H1 (cell line): Measurements from ENCODE around the gene ARID1B.

Experiments
- CHD1 ChIP-seq: IDR thresholded peaks from 2 replicates; pipeline ENCODE4 v1.6.1; 2012; ENCODE audit warnings: low read depth, low read length, improper control_type of control experiment
- CTCF ChIP-seq, 3 experiments: IDR thresholded peaks; 1 replicate in 2 of 3; 2 replicates in 1 of 3; pipeline versions ENCODE4 v1.5.1 to v1.6.1; 2011; ENCODE audit warnings: low read length in 3 of 3, mild to moderate bottlenecking in 3 of 3, inconsistent platforms in 2 of 3, low read depth in 1 of 3, moderate library complexity in 1 of 3; ENCODE audit not compliant: insufficient read depth in 1 of 3; ENCODE audit errors: control extremely low read depth in 1 of 3
- E2F6 ChIP-seq: IDR thresholded peaks from 2 replicates; pipeline ENCODE4 v1.6.1; 2012; ENCODE audit warnings: inconsistent platforms
- EZH2 ChIP-seq: fragments of 200-600 bp; sonication (generic); IDR thresholded peaks from 2 replicates; pipeline ENCODE4 v1.7.1; 2012; ENCODE audit warnings: low read depth, mild to moderate bottlenecking, moderate library complexity, low read length, inconsistent platforms; ENCODE audit not compliant: severe bottlenecking
- FOSL1 ChIP-seq: IDR thresholded peaks from 2 replicates; pipeline ENCODE4 v1.6.1; 2011; ENCODE audit warnings: mild to moderate bottlenecking, low read depth, low read length, moderate library complexity; ENCODE audit not compliant: insufficient read depth
- JUN ChIP-seq: IDR thresholded peaks from 2 replicates; pipeline ENCODE4 v1.6.1; 2011; ENCODE audit warnings: low read depth, mild to moderate bottlenecking, improper control_type of control experiment, low read length
- MAX ChIP-seq: IDR thresholded peaks from 2 replicates; pipeline ENCODE4 v1.6.1; 2012; ENCODE audit warnings: inconsistent platforms
- POLR2A ChIP-seq, 2 experiments: IDR thresholded peaks; 1 replicate in 1 of 2; 2 replicates in 1 of 2; pipeline ENCODE4 v1.6.1; 2011; ENCODE audit warnings: low read depth in 2 of 2, low read length in 2 of 2, mild to moderate bottlenecking in 2 of 2; ENCODE audit errors: control extremely low read depth in 1 of 2
- SP1 ChIP-seq: IDR thresholded peaks from 2 replicates; pipeline ENCODE4 v1.6.1; 2011; ENCODE audit warnings: low read depth, low read length
- TAF1 ChIP-seq: IDR thresholded peaks from 2 replicates; pipeline ENCODE4 v1.6.1; 2011; ENCODE audit warnings: mild to moderate bottlenecking, low read depth, low read length
- YY1 ChIP-seq: IDR thresholded peaks from 2 replicates; pipeline ENCODE4 v1.6.1; 2011; ENCODE audit warnings: low read depth, mild to moderate bottlenecking, low read length

- TF ChIP-seq POLR2A (IDR thresholded peaks at IDR 0.05; ENCODE audit: control extremely low read depth in 1 of 2, low read depth in 2 of 2, low read length in 2 of 2) (no peak), EZH2 (no peak), TAF1 (no peak), CTCF (IDR thresholded peaks at IDR 0.05; ENCODE audit: control extremely low read depth in 1 of 3, insufficient read depth in 1 of 3, low read depth in 1 of 3, low read length in 3 of 3) (no peak), JUN (no peak), CHD1 (no peak), E2F6 (no peak), YY1 (no peak), SP1 (no peak), MAX (no peak), FOSL1 (no peak)
Observed at GRCh38 chr6:157049133-157049532, 272.0 kb downstream of the ARID1B start.
